ENCODE data around the gene CIB4.

DNA sequence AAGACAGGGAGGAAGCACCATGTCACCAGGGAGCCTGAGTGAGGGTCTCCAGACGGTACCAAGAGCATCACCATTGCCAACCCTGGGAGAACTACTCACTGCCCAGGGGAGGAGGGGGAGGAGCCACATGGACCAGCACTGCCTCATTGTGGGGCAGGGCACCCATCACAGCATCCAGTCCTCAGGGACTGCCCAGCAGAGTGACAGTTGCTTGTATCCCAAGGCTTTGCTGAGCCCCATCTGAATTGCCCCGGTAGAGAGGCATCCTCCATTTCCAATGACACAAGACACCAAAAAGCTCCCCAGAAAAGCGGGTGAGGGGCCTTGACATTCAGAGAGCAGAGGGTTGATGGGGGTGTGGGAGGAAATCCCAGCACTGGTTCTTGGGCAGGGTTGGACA lies 6.8 kb upstream of the CIB4 start:
- TF ChIP-seq EZH2 (IDR thresholded peaks at IDR 0.05; ENCODE audit: insufficient read depth, poor library complexity, severe bottlenecking) (no peak), EZH2phosphoT487 (IDR thresholded peaks at IDR 0.05; ENCODE audit: insufficient read depth, low read depth) (no peak)

Measured in GM23248 (cell line).